HG03378 (cell line): ENCODE data around the gene HPN.
"Not testable (repeated sequence)": the region's sequence is repeated elsewhere in the genome, so short reads cannot be mapped to it uniquely, and the experiment has no call there.

Experiments
- ATAC-seq: cut with Tn5 transposase; IDR thresholded peaks from one replicate; pipeline ENCODE4 v1.9.1; 2021; ENCODE audit warnings: mild to moderate bottlenecking, moderate library complexity; ENCODE audit not compliant: unreplicated experiment

Gene HPN

GRCh38 chr19:35008891-35009341 is 32.6 kb upstream of the HPN start:
- ATAC-seq: no peak

DNA sequence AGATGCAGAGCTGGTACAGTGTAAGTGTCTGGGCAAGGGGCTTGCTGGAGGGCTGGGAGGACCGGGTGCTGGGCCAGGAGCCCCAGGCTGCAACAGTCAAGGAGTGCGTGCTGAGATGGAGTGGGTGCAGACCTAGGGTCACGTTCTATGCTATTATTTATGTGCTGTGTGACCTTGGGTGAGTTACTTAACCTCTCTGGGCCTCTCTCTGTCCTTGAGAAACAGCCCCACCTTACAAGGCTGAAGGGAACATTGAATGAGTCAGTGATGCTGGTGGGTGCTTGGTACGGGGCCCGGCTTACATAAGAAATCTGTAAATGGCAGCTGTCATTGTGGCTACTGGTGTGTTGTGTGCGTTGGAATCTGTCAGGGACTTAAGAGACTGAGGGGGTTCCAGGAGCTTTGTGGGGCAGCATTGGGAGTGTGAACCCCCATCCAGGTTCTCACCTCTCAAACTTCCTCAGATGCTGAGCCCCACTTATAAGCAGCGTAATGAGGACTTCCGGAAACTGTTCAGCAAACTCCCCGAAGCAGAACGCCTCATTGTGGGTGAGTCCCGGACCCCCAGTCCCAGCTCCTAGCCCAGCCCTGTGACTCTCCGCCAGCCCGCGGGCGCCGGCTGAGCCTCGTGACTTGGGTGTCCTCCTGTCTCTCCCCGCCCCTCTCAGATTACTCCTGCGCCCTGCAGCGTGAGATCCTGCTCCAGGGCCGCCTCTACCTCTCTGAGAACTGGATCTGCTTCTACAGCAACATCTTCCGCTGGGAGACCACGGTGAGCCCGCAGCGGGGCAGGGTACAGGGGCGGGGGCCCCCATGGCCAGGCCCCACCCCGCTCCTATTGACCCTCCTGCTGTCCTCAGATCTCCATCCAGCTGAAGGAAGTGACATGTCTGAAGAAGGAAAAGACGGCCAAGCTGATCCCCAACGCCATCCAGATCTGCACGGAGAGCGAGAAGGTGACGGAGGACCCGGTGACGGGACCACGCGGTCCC is 31.8 kb upstream of the HPN start:
- ATAC-seq: no peak

DNA sequence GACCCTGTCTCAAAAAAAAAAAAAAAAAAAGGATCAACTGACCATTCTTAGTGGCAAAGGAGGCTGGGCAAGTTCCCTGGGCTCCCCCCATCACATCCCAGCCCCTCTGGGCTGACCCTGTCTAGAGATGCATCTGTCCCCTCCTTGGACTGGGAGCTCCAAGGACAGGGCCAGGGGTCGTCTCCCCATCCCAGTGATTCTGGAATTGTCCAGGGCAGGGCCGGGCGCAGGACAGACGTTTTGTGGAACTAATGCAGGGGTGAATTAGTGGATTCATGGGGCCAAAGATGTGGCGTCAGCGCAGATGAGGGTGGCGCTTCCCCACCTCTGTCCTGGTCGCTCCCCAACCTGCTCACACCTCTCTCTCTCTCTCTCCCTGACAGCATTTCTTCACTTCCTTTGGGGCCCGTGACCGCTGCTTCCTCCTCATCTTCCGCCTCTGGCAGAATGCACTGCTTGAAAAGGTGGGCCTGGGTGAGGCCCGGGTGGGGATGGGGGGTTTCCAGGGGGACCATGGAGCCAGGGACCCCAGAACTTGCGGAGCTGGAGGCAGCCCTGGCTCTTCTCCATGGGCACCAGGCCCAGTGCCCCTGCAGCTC is 30.3 kb upstream of the HPN start:
- no peak for ATAC-seq

GRCh38 chr19:35011737-35012682 is 29.5 kb upstream of the HPN start:
- no peak for ATAC-seq

DNA sequence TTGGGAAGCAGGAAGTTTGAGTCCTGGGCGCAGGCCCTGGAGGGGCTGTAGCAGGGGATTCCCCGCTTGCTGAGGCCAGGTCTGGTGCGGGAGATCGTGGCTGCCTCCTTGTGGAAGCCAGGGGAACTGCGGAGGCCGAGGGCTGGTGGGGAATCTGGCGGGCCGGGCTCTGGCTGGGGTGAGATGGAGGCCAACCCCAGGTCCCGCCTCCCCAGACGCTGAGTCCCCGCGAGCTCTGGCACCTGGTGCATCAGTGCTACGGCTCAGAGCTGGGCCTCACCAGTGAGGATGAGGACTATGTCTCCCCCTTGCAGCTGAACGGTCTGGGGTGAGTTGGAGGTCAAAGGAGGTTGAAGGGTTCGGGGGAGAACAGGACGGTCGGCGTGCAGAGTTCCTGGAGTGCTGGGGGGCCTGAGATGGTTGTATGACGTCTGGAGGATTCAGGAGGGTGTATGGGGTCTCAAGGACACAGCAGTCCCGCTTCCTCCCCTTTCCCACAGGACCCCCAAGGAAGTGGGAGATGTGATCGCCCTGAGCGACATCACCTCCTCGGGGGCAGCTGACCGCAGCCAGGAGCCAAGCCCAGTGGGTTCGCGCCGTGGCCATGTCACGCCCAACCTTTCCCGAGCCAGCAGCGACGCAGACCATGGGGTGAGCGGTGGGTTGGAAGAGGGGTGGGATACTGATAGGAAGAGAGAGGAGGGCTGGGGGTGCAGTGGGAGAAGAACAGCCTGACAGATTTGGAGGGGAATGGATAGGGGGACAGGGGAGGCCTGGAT is 28.3 kb upstream of the HPN start:
- ATAC-seq: no peak

- no peak for ATAC-seq
These were observed 27.4 kb upstream of the HPN start for GRCh38 chr19:35013820-35014754.

GRCh38 chr19:35014774-35015173 is 26.7 kb upstream of the HPN start:
- not testable (repeated sequence) for ATAC-seq

- ATAC-seq: no peak
These were observed 26.1 kb upstream of the HPN start for GRCh38 chr19:35015270-35015953.

DNA sequence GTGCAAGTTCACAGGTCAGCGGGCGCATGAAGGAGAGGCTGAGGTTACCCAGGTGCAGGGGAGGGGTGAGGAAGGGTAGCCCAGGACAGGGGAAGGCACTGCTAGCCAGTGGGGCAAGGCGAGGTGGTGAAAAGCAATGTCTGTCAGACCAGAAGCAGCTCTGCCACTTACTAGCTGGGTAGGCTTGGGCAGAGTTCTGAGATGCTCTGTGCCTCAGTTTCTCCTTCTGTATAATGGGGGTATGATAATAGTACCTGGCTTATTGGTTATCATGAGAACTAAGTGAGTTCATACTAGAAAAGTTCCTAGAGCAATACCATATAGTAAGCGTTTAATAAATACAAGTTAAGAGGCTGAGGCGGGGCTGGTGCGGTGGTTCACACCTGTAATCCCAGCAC is 25.6 kb upstream of the HPN start:
- no peak for ATAC-seq

DNA sequence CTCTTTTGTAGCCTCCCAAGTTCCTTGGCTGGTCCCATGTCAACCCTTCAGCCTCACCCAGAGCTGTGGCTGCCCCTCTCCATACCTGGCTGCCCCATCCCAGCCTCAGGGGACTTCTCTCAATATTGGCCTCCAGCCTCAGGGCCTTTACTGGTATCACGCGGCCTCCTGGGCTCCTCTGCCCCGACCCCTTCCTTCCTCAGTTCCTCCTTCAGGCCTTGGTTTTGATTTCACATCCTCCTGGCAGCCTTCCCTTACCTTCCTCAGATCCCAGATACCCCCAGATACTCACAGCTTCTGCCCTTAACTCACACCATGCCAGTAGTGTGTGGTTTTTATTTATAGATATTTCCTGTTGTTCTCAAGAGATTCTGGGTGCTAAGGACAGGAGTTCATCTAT is 24.0 kb upstream of the HPN start:
- no peak for ATAC-seq

- no peak for ATAC-seq
These were observed 23.1 kb upstream of the HPN start for GRCh38 chr19:35018379-35018778.

- ATAC-seq: no peak
These were observed 22.4 kb upstream of the HPN start for GRCh38 chr19:35019144-35019543.

GRCh38 chr19:35021016-35021415 is 20.5 kb upstream of the HPN start:
- no peak for ATAC-seq

- ATAC-seq: no peak
These were observed 19.9 kb upstream of the HPN start for GRCh38 chr19:35021596-35021995.

GRCh38 chr19:35022460-35022859 is 19.1 kb upstream of the HPN start:
- no peak for ATAC-seq

DNA sequence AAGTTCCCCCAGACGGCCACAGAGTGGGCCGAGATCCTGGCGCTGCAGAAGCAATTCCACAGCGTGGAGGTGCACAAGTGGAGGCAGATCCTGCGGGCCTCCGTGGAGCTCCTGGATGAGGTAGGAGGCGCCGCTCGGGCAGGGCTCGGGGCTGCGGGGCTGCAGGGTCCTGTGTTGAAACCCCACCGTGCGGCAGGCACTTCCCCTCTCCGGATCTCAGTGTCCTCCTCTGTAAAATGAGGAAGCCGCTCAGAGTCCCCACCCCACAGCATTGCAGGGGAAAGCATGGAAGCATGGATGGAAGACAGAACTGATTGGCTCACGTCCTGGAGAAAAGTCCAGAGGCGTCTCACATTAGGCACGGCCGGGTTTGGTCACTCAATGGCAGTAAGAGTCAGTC is 18.1 kb upstream of the HPN start:
- no peak for ATAC-seq

DNA sequence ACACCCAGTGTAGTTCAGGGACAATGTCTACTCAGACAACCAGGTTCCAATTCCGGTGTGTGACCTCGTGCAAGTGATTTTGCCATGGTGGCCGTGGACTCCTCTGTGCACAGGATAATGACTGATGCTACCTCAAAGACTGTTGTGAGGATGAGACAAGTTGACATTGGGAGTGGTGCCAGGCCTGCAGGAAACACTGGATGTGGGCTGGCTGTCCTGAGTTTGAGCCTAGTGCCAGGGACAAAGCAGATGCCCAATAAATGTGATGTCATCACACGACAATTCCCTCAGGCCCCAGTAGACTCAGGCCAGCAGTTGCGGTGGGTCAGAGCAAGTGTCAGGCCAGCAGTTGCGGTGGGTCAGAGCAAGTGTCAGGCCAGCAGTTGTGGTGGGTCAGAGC is 17.4 kb upstream of the HPN start:
- no peak for ATAC-seq

GRCh38 chr19:35025969-35026368 is 15.6 kb upstream of the HPN start:
- no peak for ATAC-seq

GRCh38 chr19:35026418-35026817 is 15.1 kb upstream of the HPN start:
- ATAC-seq: no peak
